ENCODE measurements around the gene CORIN.

The CORIN gene

GRCh38 chr4:47873877-47874541, 36.1 kb upstream of the CORIN start:
- no peak for DNase-seq
- no peak overlapping the region for H3K23ac ChIP-seq (ENCODE audit: low read length)
- WGBS (ENCODE audit: extremely low coverage, insufficient coverage, low lambda C conversion rate): no CpG with 5 or more reads among the region's 3 CpGs
- no peak overlapping the region for H4K5ac ChIP-seq (ENCODE audit: low read length)
- H2BK15ac ChIP-seq (replicated peaks; ENCODE audit: low read depth): no peak overlapping the region
- no peak overlapping the region for H3K56ac ChIP-seq (ENCODE audit: low read length)
- H3K4me1 ChIP-seq (ENCODE audit: control insufficient read depth, low read depth, low read length): no peaks in the 10 kb centered on the region
- H3K9ac ChIP-seq (ENCODE audit: low read length): no peak overlapping the region
- no peak overlapping the region for H3K4ac ChIP-seq (ENCODE audit: low read depth, low read length)
- no peaks in the 10 kb centered on the region for H3K79me2 ChIP-seq (ENCODE audit: control insufficient read depth, insufficient read depth, low read length)
- no peak overlapping the region for H3K4me3 ChIP-seq (ENCODE audit: low read length)
- no peak overlapping the region for H4K8ac ChIP-seq (ENCODE audit: low read depth, low read length)
- no peak overlapping the region for H3K4me2 ChIP-seq (ENCODE audit: low read length)
- no peak overlapping the region for H2BK120ac ChIP-seq (ENCODE audit: low read depth, low read length)
- no peak overlapping the region for H2AK5ac ChIP-seq (ENCODE audit: low read length)
- no peak overlapping the region for H3K18ac ChIP-seq (ENCODE audit: low read length)
- H3K79me1 ChIP-seq (ENCODE audit: low read length): no peaks in the 10 kb centered on the region
- no peaks in the 10 kb centered on the region for H3K27me3 ChIP-seq (ENCODE audit: insufficient read depth, low read length, poor library complexity)
- no peak overlapping the region for H3K27ac ChIP-seq (ENCODE audit: low read depth, low read length)
- no peak overlapping the region for H2BK5ac ChIP-seq (ENCODE audit: low read length)
- peaks cover 5% of the 10 kb centered on the region for H3K36me3 ChIP-seq (ENCODE audit: control insufficient read depth, insufficient read depth, low read length)

- no peak for DNase-seq
- Histone ChIP-seq H4K8ac (ENCODE audit: low read depth, low read length) (no peak overlapping the region), H3K27ac (ENCODE audit: low read depth, low read length) (no peak overlapping the region), H3K56ac (ENCODE audit: low read length) (no peak overlapping the region), H3K4me2 (ENCODE audit: low read length) (no peak overlapping the region), H2BK120ac (ENCODE audit: low read depth, low read length) (no peak overlapping the region), H3K18ac (ENCODE audit: low read length) (no peak overlapping the region), H2BK15ac (replicated peaks; ENCODE audit: low read depth) (no peak overlapping the region), H2AK5ac (ENCODE audit: low read length) (no peak overlapping the region), H3K9ac (ENCODE audit: low read length) (no peak overlapping the region), H3K79me2 (ENCODE audit: control insufficient read depth, insufficient read depth, low read length) (no peaks in the 10 kb centered on the region), H3K79me1 (ENCODE audit: low read length) (peaks cover 3% of the 10 kb centered on the region), H4K5ac (ENCODE audit: low read length) (no peak overlapping the region), H3K36me3 (ENCODE audit: control insufficient read depth, insufficient read depth, low read length) (no peaks in the 10 kb centered on the region), H3K4ac (ENCODE audit: low read depth, low read length) (no peak overlapping the region), H3K4me1 (ENCODE audit: control insufficient read depth, low read depth, low read length) (no peaks in the 10 kb centered on the region), H3K23ac (ENCODE audit: low read length) (no peak overlapping the region), H2BK5ac (ENCODE audit: low read length) (no peak overlapping the region), H3K4me3 (ENCODE audit: low read length) (no peak overlapping the region), H3K27me3 (ENCODE audit: insufficient read depth, low read length, poor library complexity) (no peaks in the 10 kb centered on the region)
- WGBS (ENCODE audit: extremely low coverage, insufficient coverage, low lambda C conversion rate): no CpG with 5 or more reads among the region's 4 CpGs
Observed at GRCh38 chr4:47863486-47863885, 25.6 kb upstream of the CORIN start.

- H2BK120ac ChIP-seq (ENCODE audit: low read depth, low read length): no peak overlapping the region
- no peak overlapping the region for H4K8ac ChIP-seq (ENCODE audit: low read depth, low read length)
- no peaks in the 10 kb centered on the region for H3K27me3 ChIP-seq (ENCODE audit: insufficient read depth, low read length, poor library complexity)
- no peak overlapping the region for H3K4me3 ChIP-seq (ENCODE audit: low read length)
- H2BK15ac ChIP-seq (replicated peaks; ENCODE audit: low read depth): no peak overlapping the region
- H3K4ac ChIP-seq (ENCODE audit: low read depth, low read length): no peak overlapping the region
- no peak overlapping the region for H2BK5ac ChIP-seq (ENCODE audit: low read length)
- no peak overlapping the region for H3K4me2 ChIP-seq (ENCODE audit: low read length)
- H3K4me1 ChIP-seq (ENCODE audit: control insufficient read depth, low read depth, low read length): no peaks in the 10 kb centered on the region
- no peaks in the 10 kb centered on the region for H3K79me2 ChIP-seq (ENCODE audit: control insufficient read depth, insufficient read depth, low read length)
- no peaks in the 10 kb centered on the region for H3K36me3 ChIP-seq (ENCODE audit: control insufficient read depth, insufficient read depth, low read length)
- H3K56ac ChIP-seq (ENCODE audit: low read length): no peak overlapping the region
- WGBS (ENCODE audit: extremely low coverage, insufficient coverage, low lambda C conversion rate): no CpG with 5 or more reads among the region's 3 CpGs
- H3K23ac ChIP-seq (ENCODE audit: low read length): no peak overlapping the region
- no peak overlapping the region for H3K18ac ChIP-seq (ENCODE audit: low read length)
- no peak overlapping the region for H2AK5ac ChIP-seq (ENCODE audit: low read length)
- no peak overlapping the region for H4K5ac ChIP-seq (ENCODE audit: low read length)
- DNase-seq: no peak
- no peak overlapping the region for H3K27ac ChIP-seq (ENCODE audit: low read depth, low read length)
- peaks cover 3% of the 10 kb centered on the region for H3K79me1 ChIP-seq (ENCODE audit: low read length)
- H3K9ac ChIP-seq (ENCODE audit: low read length): no peak overlapping the region
Observed at GRCh38 chr4:47862297-47862696, 24.4 kb upstream of the CORIN start.

- no peak overlapping the region for H3K4me2 ChIP-seq (ENCODE audit: low read length)
- no peak overlapping the region for H2BK5ac ChIP-seq (ENCODE audit: low read length)
- H3K27me3 ChIP-seq (ENCODE audit: insufficient read depth, low read length, poor library complexity): no peaks in the 10 kb centered on the region
- no peak overlapping the region for H3K56ac ChIP-seq (ENCODE audit: low read length)
- no peak overlapping the region for H4K5ac ChIP-seq (ENCODE audit: low read length)
- no peak overlapping the region for H3K4me3 ChIP-seq (ENCODE audit: low read length)
- H3K79me1 ChIP-seq (ENCODE audit: low read length): peaks cover 3% of the 10 kb centered on the region
- no peaks in the 10 kb centered on the region for H3K79me2 ChIP-seq (ENCODE audit: control insufficient read depth, insufficient read depth, low read length)
- H3K36me3 ChIP-seq (ENCODE audit: control insufficient read depth, insufficient read depth, low read length): no peaks in the 10 kb centered on the region
- no peak overlapping the region for H3K23ac ChIP-seq (ENCODE audit: low read length)
- WGBS (ENCODE audit: extremely low coverage, insufficient coverage, low lambda C conversion rate): no CpG with 5 or more reads among the region's 1 CpG
- no peak overlapping the region for H3K27ac ChIP-seq (ENCODE audit: low read depth, low read length)
- no peak overlapping the region for H2BK120ac ChIP-seq (ENCODE audit: low read depth, low read length)
- no peak overlapping the region for H2AK5ac ChIP-seq (ENCODE audit: low read length)
- no peaks in the 10 kb centered on the region for H3K4me1 ChIP-seq (ENCODE audit: control insufficient read depth, low read depth, low read length)
- no peak overlapping the region for H3K18ac ChIP-seq (ENCODE audit: low read length)
- H2BK15ac ChIP-seq (replicated peaks; ENCODE audit: low read depth): no peak overlapping the region
- H4K8ac ChIP-seq (ENCODE audit: low read depth, low read length): no peak overlapping the region
- DNase-seq: no peak
- H3K9ac ChIP-seq (ENCODE audit: low read length): no peak overlapping the region
- no peak overlapping the region for H3K4ac ChIP-seq (ENCODE audit: low read depth, low read length)
Observed at GRCh38 chr4:47860305-47860704, 22.4 kb upstream of the CORIN start.

GRCh38 chr4:47858006-47858405, 20.1 kb upstream of the CORIN start:
- H3K79me2 ChIP-seq (ENCODE audit: control insufficient read depth, insufficient read depth, low read length): no peaks in the 10 kb centered on the region

GRCh38 chr4:47856713-47857112, 18.8 kb upstream of the CORIN start:
- WGBS (ENCODE audit: extremely low coverage, insufficient coverage, low lambda C conversion rate): 100% methylated on average over 1 of the region's 1 CpG
- Histone ChIP-seq H3K27ac (ENCODE audit: low read depth, low read length) (no peak overlapping the region), H2BK5ac (ENCODE audit: low read length) (no peak overlapping the region), H2BK120ac (ENCODE audit: low read depth, low read length) (no peak overlapping the region), H3K9ac (ENCODE audit: low read length) (no peak overlapping the region), H4K5ac (ENCODE audit: low read length) (no peak overlapping the region), H3K4me1 (ENCODE audit: control insufficient read depth, low read depth, low read length) (no peaks in the 10 kb centered on the region), H2AK5ac (ENCODE audit: low read length) (no peak overlapping the region), H3K36me3 (ENCODE audit: control insufficient read depth, insufficient read depth, low read length) (no peaks in the 10 kb centered on the region), H3K79me1 (ENCODE audit: low read length) (peaks cover 2% of the 10 kb centered on the region), H4K8ac (ENCODE audit: low read depth, low read length) (no peak overlapping the region), H2BK15ac (replicated peaks; ENCODE audit: low read depth) (no peak overlapping the region), H3K56ac (ENCODE audit: low read length) (no peak overlapping the region), H3K18ac (ENCODE audit: low read length) (no peak overlapping the region), H3K23ac (ENCODE audit: low read length) (no peak overlapping the region), H3K4me2 (ENCODE audit: low read length) (no peak overlapping the region), H3K27me3 (ENCODE audit: insufficient read depth, low read length, poor library complexity) (no peaks in the 10 kb centered on the region), H3K4ac (ENCODE audit: low read depth, low read length) (no peak overlapping the region), H3K4me3 (ENCODE audit: low read length) (no peak overlapping the region), H3K79me2 (ENCODE audit: control insufficient read depth, insufficient read depth, low read length) (no peaks in the 10 kb centered on the region)
- DNase-seq: no peak

More at GRCh38 chr4:47858006-47858405, 20.1 kb upstream of the CORIN start:
- H3K79me1 ChIP-seq (ENCODE audit: low read length): peaks cover 2% of the 10 kb centered on the region
- no peak overlapping the region for H3K18ac ChIP-seq (ENCODE audit: low read length)
- no peak for DNase-seq
- H3K27ac ChIP-seq (ENCODE audit: low read depth, low read length): no peak overlapping the region
- H4K8ac ChIP-seq (ENCODE audit: low read depth, low read length): no peak overlapping the region
- no peak overlapping the region for H2AK5ac ChIP-seq (ENCODE audit: low read length)
- no peak overlapping the region for H3K4me2 ChIP-seq (ENCODE audit: low read length)
- no peak overlapping the region for H2BK15ac ChIP-seq (replicated peaks; ENCODE audit: low read depth)
- H2BK120ac ChIP-seq (ENCODE audit: low read depth, low read length): no peak overlapping the region
- H3K36me3 ChIP-seq (ENCODE audit: control insufficient read depth, insufficient read depth, low read length): no peaks in the 10 kb centered on the region
- H3K27me3 ChIP-seq (ENCODE audit: insufficient read depth, low read length, poor library complexity): no peaks in the 10 kb centered on the region
- H3K23ac ChIP-seq (ENCODE audit: low read length): no peak overlapping the region
- H3K9ac ChIP-seq (ENCODE audit: low read length): no peak overlapping the region
- no peak overlapping the region for H3K4me3 ChIP-seq (ENCODE audit: low read length)
- H4K5ac ChIP-seq (ENCODE audit: low read length): no peak overlapping the region
- no CpG with 5 or more reads among the region's 2 CpGs for WGBS (ENCODE audit: extremely low coverage, insufficient coverage, low lambda C conversion rate)
- no peak overlapping the region for H3K4ac ChIP-seq (ENCODE audit: low read depth, low read length)
- no peak overlapping the region for H3K56ac ChIP-seq (ENCODE audit: low read length)
- H3K4me1 ChIP-seq (ENCODE audit: control insufficient read depth, low read depth, low read length): no peaks in the 10 kb centered on the region
- no peak overlapping the region for H2BK5ac ChIP-seq (ENCODE audit: low read length)
